Hematopoietic multipotent progenitor cell treated with erythropoietin and hydrocortisone succinate and interleukin-3 and kit ligand, for 15 days (in vitro differentiated cells): ENCODE measurements around the gene OR52N2.

ENCODE experiments used
- DNase-seq: peaks from one replicate; pipeline ENCODE4 v3.0.0-alpha.2; 2015; ENCODE audit warnings: low spot score

OR52N2 gene

GRCh38 chr11:5808500-5809121 lies at the start of gene OR52N2:
TSS of gene OR52N2 (plus strand) at chr11:5808924. CDS start at chr11:5820336, 11,412 bp downstream.
- peak; percentile 80 for DNase-seq

GRCh38 chr11:5767056-5767455 lies 41.7 kb upstream of the OR52N2 start:
- no peak for DNase-seq

- DNase-seq = no peak
Observed at GRCh38 chr11:5783255-5783654, 25.5 kb upstream of the OR52N2 start, which contains the start of gene OR52N5. TSS of gene OR52N5 (minus strand) at chr11:5783355. CDS start at chr11:5778634, 4,721 bp downstream.

- DNase-seq = no peak
Observed at GRCh38 chr11:5791165-5791564, 17.6 kb upstream of the OR52N2 start, which contains the start of gene OR52N1. TSS of gene OR52N1 (minus strand) at chr11:5791265. CDS start at chr11:5788816, 2,449 bp downstream.

GRCh38 chr11:5796541-5796940 lies 12.2 kb upstream of the OR52N2 start:
- no peak for DNase-seq

- DNase-seq = no peak
Observed at GRCh38 chr11:5803982-5804381, 4.7 kb upstream of the OR52N2 start.

GRCh38 chr11:5807580-5807979 lies 1.1 kb upstream of the OR52N2 start:
- DNase-seq = no peak

- peak; percentile 12 for DNase-seq
Observed at GRCh38 chr11:5809122-5809519, 397 bp downstream of the OR52N2 start.

- peak; percentile 19 for DNase-seq
Observed at GRCh38 chr11:5809905-5810795, 1.4 kb downstream of the OR52N2 start.

GRCh38 chr11:5815534-5815933 lies 6.8 kb downstream of the OR52N2 start:
- DNase-seq = no peak

- DNase-seq = no peak
Observed at GRCh38 chr11:5818245-5818886, 9.6 kb downstream of the OR52N2 start.

GRCh38 chr11:5831196-5831829 lies 22.6 kb downstream of the OR52N2 start:
- DNase-seq = no peak

- DNase-seq = no peak
Observed at GRCh38 chr11:5833446-5833845, 24.7 kb downstream of the OR52N2 start.

GRCh38 chr11:5837695-5838094 lies 29.0 kb downstream of the OR52N2 start:
- no peak for DNase-seq

GRCh38 chr11:5841797-5842196 lies 33.1 kb downstream of the OR52N2 start, which contains the start of gene OR52E6:
TSS of gene OR52E6 (minus strand) at chr11:5841897. CDS start at chr11:5841897, 0 bp downstream.
- no peak for DNase-seq

GRCh38 chr11:5846701-5847100 lies 38.0 kb downstream of the OR52N2 start:
- no peak for DNase-seq

GRCh38 chr11:5847711-5848110 lies 39.0 kb downstream of the OR52N2 start:
- DNase-seq = no peak

GRCh38 chr11:5851002-5851401 lies 42.3 kb downstream of the OR52N2 start:
- no peak for DNase-seq

GRCh38 chr11:5857590-5857989 lies 48.9 kb downstream of the OR52N2 start, which contains the start of gene OR52E8:
TSS of gene OR52E8 (minus strand) at chr11:5857690. CDS start at chr11:5857690, 0 bp downstream.
- DNase-seq = no peak

- DNase-seq = no peak
Observed at GRCh38 chr11:5865826-5866225, 57.1 kb downstream of the OR52N2 start.
